Stimulated activated CD4-positive, alpha-beta T cell treated with anti-CD3 and anti-CD28 coated beads, Interleukin-15, amount 100 ng/mL, for 1 hour (primary cell): Measurements from ENCODE around the gene NR5A1.

Experiments
- DNase-seq, 2 donors: peaks; one replicate each; pipeline ENCODE4 v3.0.0-alpha.2; 2020; ENCODE audit warnings: low read depth in 1 of 2, low spot score in 1 of 2

Gene NR5A1

GRCh38 chr9:124444166-124444565 lies 63.0 kb downstream of the NR5A1 start:
- no peak for DNase-seq

- DNase-seq: no peak
These were observed 63.6 kb downstream of the NR5A1 start for GRCh38 chr9:124443625-124444024.

- DNase-seq: no peak
These were observed 64.4 kb downstream of the NR5A1 start for GRCh38 chr9:124442826-124443225.

- DNase-seq: no peak
These were observed 64.8 kb downstream of the NR5A1 start for GRCh38 chr9:124442379-124442778.

GRCh38 chr9:124441291-124441690 lies 65.9 kb downstream of the NR5A1 start:
- DNase-seq: no peak

- no peak for DNase-seq
These were observed 66.4 kb downstream of the NR5A1 start for GRCh38 chr9:124440786-124441185.

- no peak for DNase-seq
These were observed 67.4 kb downstream of the NR5A1 start for GRCh38 chr9:124439686-124440243.

GRCh38 chr9:124439086-124439485 lies 68.1 kb downstream of the NR5A1 start:
- no peak for DNase-seq

- DNase-seq: no peak
These were observed 69.1 kb downstream of the NR5A1 start for GRCh38 chr9:124438091-124438490.

GRCh38 chr9:124437086-124437485 lies 70.1 kb downstream of the NR5A1 start:
- DNase-seq: no peak

- DNase-seq: no peak
These were observed 70.9 kb downstream of the NR5A1 start for GRCh38 chr9:124436320-124436719.
